GM19238 (cell line): ENCODE measurements around the gene SAP30BP.

Source experiments
- DNase-seq: peaks from one replicate; pipeline ENCODE4 v3.0.0; 2011; ENCODE audit warnings: low spot score; ENCODE audit not compliant: insufficient read length

SAP30BP gene

DNA sequence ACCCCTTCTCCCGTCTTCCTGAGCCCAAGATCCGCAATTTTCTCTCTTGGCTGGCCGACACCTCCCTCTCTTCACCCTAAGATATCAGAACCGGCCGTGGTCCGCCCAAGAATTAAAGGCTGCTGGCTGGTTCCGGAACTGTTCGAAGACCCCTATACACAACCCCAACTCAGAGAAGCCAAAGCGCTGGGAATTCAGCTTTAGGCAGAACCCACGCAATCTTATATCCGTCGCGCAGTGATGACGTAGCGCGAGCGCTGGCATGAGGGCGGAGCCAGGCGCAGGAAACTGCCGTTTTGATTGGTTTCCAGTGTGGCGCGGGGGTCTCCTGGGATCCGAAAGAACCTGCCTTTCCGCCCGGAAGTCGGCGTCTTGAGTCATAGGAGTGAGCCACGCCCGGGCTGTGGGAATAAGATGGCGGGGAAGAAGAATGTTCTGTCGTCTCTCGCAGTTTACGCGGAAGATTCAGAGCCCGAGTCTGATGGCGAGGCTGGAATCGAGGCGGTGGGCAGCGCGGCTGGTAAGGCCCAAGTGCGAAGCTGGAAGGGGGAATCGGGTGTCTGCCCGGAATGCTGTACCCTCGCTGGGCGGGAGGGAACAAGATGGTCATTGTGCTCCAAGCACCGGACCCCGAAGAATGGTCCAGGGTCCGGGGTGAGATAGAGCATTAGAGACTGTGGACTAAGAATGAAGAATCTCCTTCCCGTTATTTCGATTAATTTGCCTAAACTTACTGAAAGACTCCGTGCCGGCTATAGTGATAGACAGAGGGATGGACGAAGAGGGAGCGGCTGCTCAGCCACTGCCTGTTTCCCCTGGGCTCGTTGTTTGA, at the start of gene SAP30BP, which contains the start of gene RECQL5:
Gene SAP30BP, plus strand, starts transcription at position 380 of the 832 bp plus-strand sequence. Its CDS starts 35 bp downstream, at position 415.
Gene RECQL5, minus strand, starts transcription at position 196 of the 832 bp plus-strand sequence. CDS start 597 bp downstream, outside the sequence.
- peak; percentile 80 for DNase-seq

GRCh38 chr17:75617675-75618074, 49.5 kb upstream of the SAP30BP start:
- DNase-seq, result no peak

DNA sequence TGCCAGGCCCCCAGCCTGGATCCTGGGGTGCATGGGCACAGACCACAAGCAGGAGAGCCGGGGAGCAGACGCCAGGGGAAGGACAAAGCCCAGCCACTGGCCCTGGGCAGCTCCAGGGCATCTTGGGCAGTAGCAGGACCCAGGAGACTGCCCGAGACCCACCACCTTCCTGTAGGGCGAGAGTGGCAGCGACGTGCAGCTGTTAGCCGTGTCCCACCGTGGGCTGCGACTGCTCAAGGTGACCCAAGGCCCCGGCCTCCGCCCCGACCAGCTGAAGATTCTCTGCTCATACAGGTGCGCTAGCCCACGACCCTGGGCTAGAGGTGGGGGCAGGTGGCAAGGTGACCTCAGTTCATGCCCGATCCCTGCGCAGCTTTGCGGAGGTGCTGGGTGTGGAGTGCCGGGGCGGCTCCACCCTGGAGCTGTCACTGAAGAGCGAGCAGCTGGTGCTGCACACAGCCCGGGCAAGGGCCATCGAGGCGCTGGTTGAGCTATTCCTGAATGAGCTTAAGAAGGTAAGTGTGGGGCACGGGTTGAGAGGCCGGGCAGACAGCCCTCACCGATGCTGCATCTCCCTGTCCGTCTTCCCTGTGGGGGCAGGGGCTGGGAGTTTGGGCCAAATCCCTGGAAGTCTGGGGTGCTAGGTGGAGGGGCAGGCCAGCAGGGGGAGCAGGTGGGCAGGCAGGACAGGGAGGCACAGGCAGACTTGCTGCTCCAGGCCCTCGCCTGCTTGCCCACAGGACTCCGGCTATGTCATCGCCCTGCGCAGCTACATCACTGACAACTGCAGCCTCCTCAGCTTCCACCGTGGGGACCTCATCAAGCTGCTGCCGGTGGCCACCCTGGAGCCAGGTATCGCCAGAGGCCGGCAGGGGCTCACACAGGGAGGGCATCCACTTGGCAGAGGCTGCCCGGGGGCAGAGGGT, 47.4 kb upstream of the SAP30BP start:
- DNase-seq, result no peak

- no peak for DNase-seq
Measured at GRCh38 chr17:75621489-75621888, 45.6 kb upstream of the SAP30BP start.

GRCh38 chr17:75622076-75622475, 45.1 kb upstream of the SAP30BP start:
- no peak for DNase-seq

GRCh38 chr17:75622771-75623273, 44.3 kb upstream of the SAP30BP start:
- no peak for DNase-seq

- DNase-seq, result no peak
Measured at GRCh38 chr17:75623386-75623785, 43.8 kb upstream of the SAP30BP start.

GRCh38 chr17:75624021-75624420, 43.1 kb upstream of the SAP30BP start:
- no peak for DNase-seq

- DNase-seq, result no peak
Measured at GRCh38 chr17:75624714-75625345, 42.3 kb upstream of the SAP30BP start.

DNA sequence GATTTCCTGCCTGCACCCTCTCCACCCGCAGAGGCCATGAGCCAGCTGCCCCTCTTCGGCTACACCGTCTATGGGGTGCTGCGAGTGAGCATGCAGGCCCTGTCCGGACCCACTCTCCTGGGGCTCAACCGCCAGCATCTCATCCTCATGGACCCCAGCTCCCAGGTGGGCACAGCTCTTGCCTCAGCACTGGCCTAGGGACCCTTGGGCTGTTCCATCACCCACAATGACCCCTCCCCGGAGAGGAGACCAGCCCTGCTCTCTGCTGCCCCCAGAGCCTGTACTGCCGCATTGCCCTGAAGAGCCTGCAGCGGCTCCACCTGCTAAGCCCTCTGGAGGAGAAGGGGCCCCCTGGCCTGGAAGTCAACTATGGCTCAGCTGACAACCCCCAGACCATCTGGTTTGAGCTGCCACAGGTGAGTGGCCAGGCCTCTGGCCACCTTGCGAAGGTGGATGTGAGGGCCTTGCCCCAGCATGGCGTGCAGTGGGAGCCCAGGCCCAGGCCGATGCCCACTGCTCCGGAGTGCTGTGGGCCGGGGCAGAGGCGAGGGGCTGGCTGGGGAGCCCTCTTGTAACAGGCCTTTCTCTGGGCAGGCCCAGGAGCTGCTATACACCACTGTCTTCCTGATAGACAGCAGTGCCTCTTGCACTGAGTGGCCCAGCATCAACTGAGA, 41.2 kb upstream of the SAP30BP start:
- peak; percentile 59 for DNase-seq

DNA sequence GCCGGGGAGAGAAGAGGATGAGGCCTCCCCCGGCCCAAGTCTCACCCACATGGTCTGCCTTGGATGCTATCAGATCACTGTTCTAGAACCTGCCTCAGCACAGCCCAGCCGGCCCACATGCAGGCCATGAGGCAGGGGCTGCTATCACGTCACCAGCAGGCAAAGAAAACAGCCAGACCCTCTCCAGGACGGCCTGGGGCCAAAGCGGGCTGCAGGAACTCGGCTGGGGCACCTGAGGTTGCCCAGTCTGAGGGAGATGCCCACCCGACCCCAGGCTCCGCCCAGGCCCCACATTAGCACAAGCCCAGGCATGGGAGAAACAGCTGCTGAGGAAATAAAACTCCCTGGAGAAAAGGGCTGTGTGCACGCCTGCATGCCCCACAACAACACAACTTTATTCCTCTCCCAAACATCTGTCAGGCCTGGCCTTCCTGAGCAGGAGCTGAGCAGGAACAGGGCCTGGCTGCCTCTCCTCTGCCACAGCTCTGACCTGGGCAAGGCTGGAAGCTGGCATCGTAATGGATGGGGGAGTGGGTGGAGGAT, 40.6 kb upstream of the SAP30BP start:
- no peak for DNase-seq

DNA sequence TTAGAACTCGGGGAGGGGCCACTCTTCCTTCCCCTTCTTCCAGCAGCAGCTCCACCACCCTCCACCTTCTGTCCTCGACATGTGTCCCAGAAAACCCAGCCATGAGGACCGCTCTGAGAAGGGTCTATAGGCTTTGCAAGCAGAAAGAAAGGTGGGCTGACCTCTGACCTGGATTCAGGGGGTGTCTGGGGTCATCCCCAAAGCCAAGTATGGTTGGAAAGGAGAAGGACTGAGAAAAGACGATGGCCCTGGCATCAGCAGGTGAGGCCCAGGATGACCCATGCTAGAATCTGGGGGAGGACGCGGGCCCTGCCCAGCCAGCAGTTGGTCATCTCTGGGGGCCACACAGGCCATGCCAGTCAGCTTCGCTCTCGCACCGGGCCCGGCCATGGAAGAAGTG, 40.0 kb upstream of the SAP30BP start:
- no peak for DNase-seq

GRCh38 chr17:75628425-75628824, 38.7 kb upstream of the SAP30BP start:
- DNase-seq, result no peak

GRCh38 chr17:75629157-75629556, 38.0 kb upstream of the SAP30BP start:
- DNase-seq, result no peak

GRCh38 chr17:75630071-75630917, 36.8 kb upstream of the SAP30BP start:
- no peak for DNase-seq

- DNase-seq, result no peak
Measured at GRCh38 chr17:75631353-75631752, 35.8 kb upstream of the SAP30BP start.

DNA sequence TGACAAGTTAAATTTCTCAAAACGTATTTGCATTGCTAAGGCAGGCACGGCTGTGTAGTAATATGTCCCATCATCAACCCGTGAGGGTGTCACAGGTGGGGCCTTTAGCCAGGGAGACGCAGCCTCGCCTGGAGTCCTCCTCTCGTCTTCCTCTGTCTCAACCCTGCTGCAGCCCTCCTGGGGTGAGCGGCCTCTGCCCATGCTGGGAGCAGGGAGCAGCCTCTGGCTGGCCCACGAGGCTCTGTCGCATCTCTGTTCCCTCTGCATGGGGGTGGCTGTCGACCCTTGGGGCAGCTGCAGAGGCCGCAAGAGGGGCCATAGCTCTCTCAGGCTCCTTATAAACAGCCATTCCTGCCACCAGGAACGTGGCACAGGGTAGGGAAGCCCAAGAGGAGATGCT, 34.7 kb upstream of the SAP30BP start:
- DNase-seq, result no peak

- peak; percentile 90 for DNase-seq
Measured at GRCh38 chr17:75632863-75633485, 34.2 kb upstream of the SAP30BP start, which contains the start of gene SMIM5. SMIM5 (plus strand) TSS chr17:75633434; CDS start chr17:75640202, 6,768 bp downstream.
